ENCODE data around the gene MRPL34. TPM values are rescaled to one million over a fixed set of nuclear protein-coding genes. Genes with fewer than 3 reads are reported as not detected.
A peak's percentile ranks its signal among the peaks of the same experiment; 100 is the strongest.
"Not testable (repeated sequence)": the region's sequence is repeated elsewhere in the genome, so short reads cannot be mapped to it uniquely, and the experiment has no call there.

The MRPL34 gene
- total RNA-seq, 2 donors from 2014 or later = 203 to 254 TPM

GRCh38 chr19:17266975-17267788 lies 38.5 kb upstream of the MRPL34 start, which contains the start of gene BABAM1:
Gene BABAM1 (plus strand): TSS chr19:17267443. CDS start chr19:17268807, 1,364 bp downstream.
- TF ChIP-seq CTCF (IDR thresholded peaks at IDR 0.05) = no peak
- Histone ChIP-seq H3K27me3 (no peaks in the 10 kb centered on the region), H3K4me3 (peak within 1 kb of the TSS; percentile 70 to 85), H3K9me3 (no peaks in the 10 kb centered on the region), H3K27ac (peak within 1 kb of the TSS; percentile 72 to 83), H3K4me1 (peaks cover 0 to 7% of the 10 kb centered on the region in 2 donors), H3K36me3 (peaks cover 16% of the 10 kb centered on the region)
- DNase-seq (ENCODE audit: low spot score) = peak; percentile 99

- peaks cover 22% of the 10 kb centered on the region for H3K36me3 ChIP-seq
- no peak overlapping the region for H3K4me3 ChIP-seq
- TF ChIP-seq CTCF (IDR thresholded peaks at IDR 0.05) = no peak
- H3K9me3 ChIP-seq = no peaks in the 10 kb centered on the region
- no peak for DNase-seq (ENCODE audit: low spot score)
- H3K27me3 ChIP-seq = no peaks in the 10 kb centered on the region
- peaks cover 0 to 7% of the 10 kb centered on the region in 2 donors for H3K4me1 ChIP-seq
- no peak overlapping the region for H3K27ac ChIP-seq
These were observed 36.9 kb upstream of the MRPL34 start for GRCh38 chr19:17268754-17269153.

GRCh38 chr19:17274892-17275291 lies 30.8 kb upstream of the MRPL34 start:
- H3K4me1 ChIP-seq; H3K27me3 ChIP-seq; H3K9me3 ChIP-seq; H3K4me3 ChIP-seq; DNase-seq (ENCODE audit: low spot score); H3K27ac ChIP-seq: not testable (repeated sequence)
- H3K36me3 ChIP-seq = peaks cover 63% of the 10 kb centered on the region

- peaks cover 58% of the 10 kb centered on the region for H3K36me3 ChIP-seq
- no peaks in the 10 kb centered on the region for H3K27me3 ChIP-seq
- no peaks in the 10 kb centered on the region for H3K9me3 ChIP-seq
- H3K27ac ChIP-seq = no peak overlapping the region
- no peaks in the 10 kb centered on the region for H3K4me1 ChIP-seq
- TF ChIP-seq CTCF (IDR thresholded peaks at IDR 0.05) = no peak
- no peak overlapping the region for H3K4me3 ChIP-seq
- DNase-seq (ENCODE audit: low spot score) = no peak
These were observed 30.1 kb upstream of the MRPL34 start for GRCh38 chr19:17275441-17276175.

GRCh38 chr19:17279436-17279835 lies 26.2 kb upstream of the MRPL34 start:
- no peak overlapping the region for H3K27ac ChIP-seq
- H3K9me3 ChIP-seq = no peaks in the 10 kb centered on the region
- DNase-seq (ENCODE audit: low spot score) = no peak
- peaks cover 39% of the 10 kb centered on the region for H3K36me3 ChIP-seq
- H3K4me3 ChIP-seq = no peak overlapping the region
- peaks cover 0 to 17% of the 10 kb centered on the region in 2 donors for H3K4me1 ChIP-seq
- peaks cover 6 to 8% of the 10 kb centered on the region in 2 donors for H3K27me3 ChIP-seq
- no peak for TF ChIP-seq CTCF (IDR thresholded peaks at IDR 0.05)
